NCI-H2107 treated with DMSO at 0.1 percent for 48 hours (cell line): ENCODE measurements around the gene SLC5A7.

Experiments
- DNase-seq: peaks from one replicate; lab custom pipeline; 2025; ENCODE audit not compliant: unreplicated experiment; lab: John Stamatoyannopoulos, UW

The SLC5A7 gene

GRCh38 chr2:107986278-107987217, at the start of gene SLC5A7:
Gene SLC5A7 (plus strand): TSS chr2:107986524. CDS start chr2:107988156, 1,632 bp downstream.
- DNase-seq, result no peak

DNA sequence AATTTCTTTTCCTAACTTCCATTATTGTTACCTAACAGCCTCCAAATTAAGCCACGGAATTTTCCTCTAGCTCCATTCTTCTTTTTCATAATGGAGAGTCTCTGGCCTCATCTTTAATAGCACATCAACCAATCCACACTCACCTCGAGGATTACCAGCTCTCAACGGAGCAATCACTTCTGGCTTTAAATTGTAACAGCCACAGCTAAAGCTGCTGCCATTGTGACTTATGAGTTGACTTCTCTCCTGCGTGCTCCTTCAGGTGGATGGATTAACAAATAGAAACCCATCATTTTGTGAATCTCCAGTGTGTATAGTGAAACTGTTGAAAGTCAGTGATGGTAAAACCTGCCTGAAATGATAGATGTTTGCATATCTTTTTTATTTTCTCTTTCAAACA, 24.9 kb upstream of the SLC5A7 start:
- DNase-seq, result no peak

GRCh38 chr2:107964185-107964584, 22.1 kb upstream of the SLC5A7 start:
- DNase-seq, result no peak

GRCh38 chr2:107984707-107985106, 1.6 kb upstream of the SLC5A7 start:
- DNase-seq, result no peak

DNA sequence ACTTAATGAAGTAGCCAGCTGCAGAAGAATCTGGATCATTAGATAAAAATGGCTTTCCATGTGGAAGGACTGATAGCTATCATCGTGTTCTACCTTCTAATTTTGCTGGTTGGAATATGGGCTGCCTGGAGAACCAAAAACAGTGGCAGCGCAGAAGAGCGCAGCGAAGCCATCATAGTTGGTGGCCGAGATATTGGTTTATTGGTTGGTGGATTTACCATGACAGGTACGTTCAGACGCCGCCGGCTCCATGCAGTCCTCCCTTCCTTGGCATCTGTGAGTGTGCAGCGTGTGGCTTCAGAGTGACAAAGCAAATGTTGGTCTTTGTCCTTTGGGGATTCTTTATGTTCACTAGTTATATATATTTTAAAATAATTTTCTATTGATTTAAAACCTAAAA, 1.8 kb downstream of the SLC5A7 start:
- DNase-seq, result no peak

- no peak for DNase-seq
These were observed 3.1 kb downstream of the SLC5A7 start for GRCh38 chr2:107989445-107989844.

GRCh38 chr2:107990718-107991117, 4.4 kb downstream of the SLC5A7 start:
- no peak for DNase-seq

- DNase-seq, result no peak
These were observed 5.7 kb downstream of the SLC5A7 start for GRCh38 chr2:107992069-107992468.

DNA sequence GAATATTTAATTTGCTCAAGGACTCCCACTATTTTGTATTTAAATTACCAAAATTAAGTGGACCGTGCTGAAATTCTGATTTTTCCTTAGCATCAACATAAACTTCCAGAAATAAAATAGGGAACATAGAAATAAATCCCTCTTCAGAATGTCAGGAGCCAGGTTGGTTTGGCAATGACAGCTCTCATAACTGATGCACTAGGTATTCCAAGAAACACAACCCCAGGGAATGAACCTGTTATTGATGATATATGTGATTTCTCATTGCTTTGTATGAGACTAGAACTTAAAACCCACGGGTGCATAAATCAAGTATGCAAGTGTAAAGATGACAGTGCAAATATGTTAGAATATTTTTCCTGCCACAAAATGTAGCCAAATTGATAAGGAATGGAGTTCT, 12.8 kb downstream of the SLC5A7 start:
- DNase-seq, result no peak

- DNase-seq, result no peak
These were observed 24.7 kb downstream of the SLC5A7 start for GRCh38 chr2:108010912-108011591.

- DNase-seq, result no peak
These were observed 27.0 kb downstream of the SLC5A7 start for GRCh38 chr2:108013305-108013704.

- no peak for DNase-seq
These were observed 36.3 kb downstream of the SLC5A7 start for GRCh38 chr2:108022628-108023027.

- DNase-seq, result no peak
These were observed 37.5 kb downstream of the SLC5A7 start for GRCh38 chr2:108023776-108024175.

- no peak for DNase-seq
These were observed 39.9 kb downstream of the SLC5A7 start for GRCh38 chr2:108026092-108026794.

DNA sequence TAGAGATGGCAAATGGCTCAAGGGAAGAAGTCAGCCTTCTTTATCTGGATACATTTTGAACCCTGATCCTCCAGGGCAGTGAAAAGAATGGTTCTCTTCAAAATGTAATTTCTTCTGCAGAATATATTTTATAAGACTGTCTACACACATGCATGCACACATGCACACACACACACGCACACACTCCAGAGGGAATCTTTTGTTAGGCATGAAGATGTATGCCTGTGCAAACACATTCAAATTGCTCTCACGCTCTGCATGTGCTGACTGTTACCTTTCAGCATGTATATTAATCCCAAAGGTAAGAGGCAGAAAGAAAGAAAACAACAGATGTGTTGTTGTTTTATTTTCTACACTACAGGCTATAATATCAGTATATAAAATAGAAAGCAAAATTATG, 43.2 kb downstream of the SLC5A7 start:
- no peak for DNase-seq

GRCh38 chr2:108029912-108030311, 43.6 kb downstream of the SLC5A7 start:
- DNase-seq, result no peak

DNA sequence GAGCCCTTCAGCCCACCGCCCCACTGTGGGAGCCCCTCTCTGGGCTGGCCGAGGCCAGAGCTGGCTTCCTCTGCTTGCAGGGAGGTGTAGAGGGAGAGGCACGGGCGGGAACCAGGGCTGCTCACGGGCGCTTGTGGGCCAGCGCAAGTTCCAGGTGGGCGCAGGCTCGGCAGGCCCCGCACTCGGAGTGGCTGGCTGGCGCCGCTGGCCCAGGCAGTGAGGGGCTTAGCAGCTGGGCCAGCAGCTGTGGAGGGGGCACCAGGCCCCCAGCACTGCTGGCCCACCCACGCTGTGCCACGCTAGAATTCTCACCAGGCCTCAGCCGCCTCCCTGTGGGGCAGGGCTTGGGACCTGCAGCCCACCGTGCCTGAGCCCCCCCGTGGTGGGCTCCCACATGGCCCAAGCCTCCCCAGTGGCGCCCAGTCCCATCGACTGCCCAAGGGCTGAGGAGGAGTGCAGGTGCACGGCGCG, 45.2 kb downstream of the SLC5A7 start:
- DNase-seq, result no peak

GRCh38 chr2:108034843-108035242, 48.5 kb downstream of the SLC5A7 start:
- no peak for DNase-seq

GRCh38 chr2:108048752-108049151, 62.4 kb downstream of the SLC5A7 start:
- no peak for DNase-seq

GRCh38 chr2:108058576-108059137, 72.3 kb downstream of the SLC5A7 start:
- no peak for DNase-seq

DNA sequence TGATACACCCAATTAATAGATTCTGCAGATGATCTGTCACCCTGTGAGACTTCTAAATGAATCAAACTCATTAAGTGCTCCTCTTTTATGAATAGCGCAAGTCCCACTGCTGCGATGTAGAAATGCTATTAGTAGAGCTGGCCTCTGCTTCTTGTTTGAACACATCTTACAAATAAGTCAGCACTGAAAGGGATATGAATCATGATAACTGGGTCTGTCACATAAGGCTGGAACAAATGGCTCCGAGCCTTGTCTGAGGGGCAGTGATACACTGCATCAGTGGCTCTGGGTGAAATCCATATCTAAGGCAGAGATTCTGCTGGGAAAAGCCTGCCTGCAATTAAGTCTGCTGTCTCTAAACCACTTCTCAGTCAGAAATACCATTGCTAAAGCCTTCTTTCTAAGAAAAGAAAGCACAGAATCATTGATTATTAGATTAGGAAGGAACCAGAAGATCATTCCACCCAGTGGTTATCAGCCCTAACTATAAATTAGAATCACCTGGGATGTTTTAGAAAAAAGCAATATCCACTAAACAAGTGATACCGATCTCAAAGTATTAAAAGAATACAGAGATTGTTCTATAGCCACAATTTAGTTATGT, 75.2 kb downstream of the SLC5A7 start:
- no peak for DNase-seq
